Heart right ventricle (tissue), 16 donors: ENCODE measurements around the gene PAPSS1. TPM values are rescaled to one million over a fixed set of nuclear protein-coding genes. Genes with fewer than 3 reads are reported as not detected.
A peak's percentile ranks its signal among the peaks of the same experiment; 100 is the strongest.

Source experiments
- ATAC-seq, 8 donors: fragments of 200-7000 bp; cut with Tn5 transposase; one replicate each; pipeline ENCODE4 v1.9.1; 2020; ENCODE audit warnings: mild to moderate bottlenecking in 8 of 8, moderate library complexity in 8 of 8, moderate number of reproducible peaks in 1 of 8
- DNase-seq, 2 donors: peaks; one replicate each; pipeline ENCODE4 v3.0.0-alpha.2; 2020
- H3K27ac ChIP-seq, 10 donors: fragments of 200-600 bp; sonication (generic) in 2 of 10; one replicate each; pipeline versions ENCODE4 v1.5.0 to v1.8.0; 2020 to 2022; ENCODE audit warnings: mild to moderate bottlenecking in 3 of 10
- H3K27me3 ChIP-seq, 7 donors: fragments of 200-600 bp; one replicate each; pipeline ENCODE4 v1.8.0; 2021 to 2022; ENCODE audit warnings: mild to moderate bottlenecking in 2 of 7
- H3K36me3 ChIP-seq, 9 donors: fragments of 200-600 bp; sonication (generic) in 1 of 9; one replicate each; pipeline versions ENCODE4 v1.5.0 to v1.8.0; 2020 to 2022; ENCODE audit warnings: mild to moderate bottlenecking in 2 of 9
- H3K4me1 ChIP-seq, 9 donors: fragments of 200-600 bp; sonication (generic) in 1 of 9; one replicate each; pipeline versions ENCODE4 v1.5.0 to v1.8.0; 2020 to 2022; ENCODE audit warnings: mild to moderate bottlenecking in 4 of 9
- H3K4me3 ChIP-seq, 10 donors: fragments of 200-600 bp; sonication (generic) in 2 of 10; one replicate each; pipeline versions ENCODE4 v1.5.0 to v1.8.0; 2020 to 2022; ENCODE audit warnings: mild to moderate bottlenecking in 7 of 10, moderate library complexity in 2 of 10
- H3K9me3 ChIP-seq, 11 donors: fragments of 200-600 bp in 10 of 11; sonication (generic) in 2 of 11; one replicate each; pipeline versions ENCODE4 v1.5.0 to v1.8.0; 2013 to 2022; ENCODE audit warnings: mild to moderate bottlenecking in 2 of 11, control low read depth in 1 of 11, moderate library complexity in 1 of 11
- WGBS, 2 donors: extraction: QIAGEN DNeasy Blood & Tissue Kit; methylation state at CpG; one replicate each; pipeline ENCODE4 v1.1.7; 2013; ENCODE audit warnings: inconsistent platforms in 1 of 2; 5-methylcytosine and 5-hydroxymethylcytosine counted together
- intact Hi-C, 10 donors: fragments of 100-400 bp; cut with DNase I; formaldehyde crosslinking; loops; one replicate each; pipeline versions ENCODE4 v1.11.1 to v1.14.2; 2022
- polyA plus RNA-seq, 2 donors: library from polyadenylated mRNA; stranded (reverse); fragments of 200-250 nt; gene quantifications; one replicate each; pipeline ENCODE4 v1.2.3, GENCODE V29; 2013
- total RNA-seq, 10 donors: library from RNA; stranded (reverse); fragmentation: NEBNext Ultra II Directional in 3 of 10; extraction: Animal tissue kit (Norgen Biotek cat#: 25700) in 3 of 10; gene quantifications; one replicate each; pipeline versions ENCODE4 v1.2.1 to v1.2.4, GENCODE V29; 2021 to 2023
- TF ChIP-seq, protein P1 (sequence below), 9 donors: fragments of 200-600 bp; sonication (generic) in 2 of 9; IDR thresholded peaks; one replicate each; pipeline versions ENCODE4 v1.5.0 to v1.8.0; 2021 to 2022; ENCODE audit warnings: antibody characterized with exemption in 9 of 9, mild to moderate bottlenecking in 5 of 9, moderate library complexity in 1 of 9
- donor health status: Arrhythmogenic right ventricular cardiomyopathy.
- donor health status: ischemic (EF 13 %, LVEDD 7.1; RV severe dilation, severe dysfunction).
- donor health status: healthy with polysubstance abuse.
- donor health status: DM: no; HTN: yes; CAD: no.
- donor health status: DM: no; HTN: no; CAD: no.
- donor health status: ischemic (EF 25% LVEDD 6.9; RV normal size, moderate dysfunction).
- donor health status: ischemic (EF 25% LVEDD 5.7; RV mildly dilated, moderate dysfunction).
- donor health status: healthy.
- donor health status: DM: yes; HTN: yes; CAD: no.
- donor health status: Ischemic cardiomyopathy.
- donor health status: ischemic (EF 35%, LVEDD 5.7; RV mildly dilated, moderate dysfunction).
- donor health status: nonischemic (EF 11% LVEDD 7.7; RV severe dilation, severe dysfunction).
- donor health status: DM: yes; HTN: yes; CAD: no.
- donor health status: PGD.
- donor health status: ischemic (EF 29% LVEDD 5.4; RV normal size, mild dysfunction).
- donor health status: nonischemic (EF 23%, LVEDD 6.1; RV moderate dilation, normal function).

PAPSS1 gene
- total and polyA plus RNA-seq, 12 donors: 6.9 to 18.9 (median 10.7) TPM

DNA sequence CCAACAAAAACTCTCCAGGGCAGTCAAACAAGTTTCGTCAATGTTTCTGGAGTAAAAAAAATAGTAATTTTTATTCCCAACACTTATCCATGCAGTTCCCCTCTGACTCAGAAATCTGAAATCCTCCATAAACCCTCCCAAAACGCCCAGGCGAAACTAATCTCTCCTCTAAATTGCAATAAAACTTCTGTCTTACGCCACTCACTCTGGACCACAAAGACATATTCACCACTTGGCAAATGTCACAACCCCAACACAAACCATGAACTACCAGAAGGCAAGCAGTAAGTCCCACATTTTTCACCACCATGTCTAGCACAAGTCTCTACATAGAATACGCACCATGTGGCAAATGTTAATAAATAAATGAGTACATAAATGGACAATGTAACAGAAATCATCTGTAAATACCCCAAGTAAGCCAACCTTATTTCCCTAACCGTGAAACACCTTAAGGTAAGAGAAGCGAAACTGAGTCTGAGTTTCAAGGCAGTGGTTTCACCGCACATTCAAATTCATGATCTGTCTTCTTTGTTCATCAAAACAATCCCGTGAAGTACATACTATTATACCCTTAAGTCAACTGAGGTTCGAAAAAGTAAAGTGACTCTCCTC lies 1.6 kb downstream of the PAPSS1 start:
- no peaks in the 10 kb centered on the region for H3K9me3 ChIP-seq
- no peak for DNase-seq
- H3K4me3 ChIP-seq: peak overlapping the region in 6 of 10 donors; percentile 83 to 100 (median 98)
- no peak for ATAC-seq
- intact Hi-C loops: loop anchor here in 1 of 10 donors (10.0 kb wide), 1 partner anchor 906 kb away; the partner anchor contains the start of gene RPL34
- WGBS, 2 donors: 92 to 93% methylated on average over 10 of the region's 10 CpGs
- H3K4me1 ChIP-seq: peaks cover 0 to 34% (median 14%) of the 10 kb centered on the region in 9 donors
- TF ChIP-seq, protein P1, sequence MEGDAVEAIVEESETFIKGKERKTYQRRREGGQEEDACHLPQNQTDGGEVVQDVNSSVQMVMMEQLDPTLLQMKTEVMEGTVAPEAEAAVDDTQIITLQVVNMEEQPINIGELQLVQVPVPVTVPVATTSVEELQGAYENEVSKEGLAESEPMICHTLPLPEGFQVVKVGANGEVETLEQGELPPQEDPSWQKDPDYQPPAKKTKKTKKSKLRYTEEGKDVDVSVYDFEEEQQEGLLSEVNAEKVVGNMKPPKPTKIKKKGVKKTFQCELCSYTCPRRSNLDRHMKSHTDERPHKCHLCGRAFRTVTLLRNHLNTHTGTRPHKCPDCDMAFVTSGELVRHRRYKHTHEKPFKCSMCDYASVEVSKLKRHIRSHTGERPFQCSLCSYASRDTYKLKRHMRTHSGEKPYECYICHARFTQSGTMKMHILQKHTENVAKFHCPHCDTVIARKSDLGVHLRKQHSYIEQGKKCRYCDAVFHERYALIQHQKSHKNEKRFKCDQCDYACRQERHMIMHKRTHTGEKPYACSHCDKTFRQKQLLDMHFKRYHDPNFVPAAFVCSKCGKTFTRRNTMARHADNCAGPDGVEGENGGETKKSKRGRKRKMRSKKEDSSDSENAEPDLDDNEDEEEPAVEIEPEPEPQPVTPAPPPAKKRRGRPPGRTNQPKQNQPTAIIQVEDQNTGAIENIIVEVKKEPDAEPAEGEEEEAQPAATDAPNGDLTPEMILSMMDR (IDR thresholded peaks at IDR 0.05): no peak
- no peaks in the 10 kb centered on the region for H3K27me3 ChIP-seq
- no peaks in the 10 kb centered on the region for H3K36me3 ChIP-seq
- peak overlapping the region in 1 of 10 donors; percentile 18 for H3K27ac ChIP-seq

DNA sequence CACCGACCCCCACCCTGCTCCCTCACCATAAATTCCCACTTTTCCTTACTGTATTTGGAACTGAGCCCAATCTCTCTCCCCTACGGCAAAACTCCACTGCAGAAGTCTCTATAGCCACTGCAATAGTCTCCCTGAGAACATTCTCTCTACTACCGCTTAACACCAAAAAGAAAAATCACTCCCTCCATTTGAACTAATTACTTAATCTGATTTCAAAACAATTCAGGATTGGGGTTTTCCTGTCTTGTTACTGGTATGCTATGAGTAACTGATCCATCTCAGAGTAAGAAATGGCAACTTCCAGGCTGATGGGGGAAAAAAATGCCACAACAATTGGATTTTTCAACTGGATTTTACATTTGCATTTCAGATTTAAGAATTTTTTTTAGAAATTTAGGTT lies 5.8 kb downstream of the PAPSS1 start:
- DNase-seq: no peak
- Histone ChIP-seq H3K9me3 (peaks cover 0 to 6% (median 0%) of the 10 kb centered on the region in 11 donors), H3K27ac (no peak overlapping the region), H3K4me3 (no peak overlapping the region), H3K36me3 (no peaks in the 10 kb centered on the region), H3K4me1 (peaks cover 0 to 51% (median 9%) of the 10 kb centered on the region in 9 donors), H3K27me3 (no peaks in the 10 kb centered on the region)
- ATAC-seq: no peak
- intact Hi-C loops: loop anchor here in 1 of 10 donors (10.0 kb wide), 1 partner anchor 911 kb away; the partner anchor contains the start of gene RPL34
- 73 to 81% methylated on average over 3 of the region's 3 CpGs for WGBS, 2 donors
- TF ChIP-seq, protein P1 (IDR thresholded peaks at IDR 0.05): no peak

DNA sequence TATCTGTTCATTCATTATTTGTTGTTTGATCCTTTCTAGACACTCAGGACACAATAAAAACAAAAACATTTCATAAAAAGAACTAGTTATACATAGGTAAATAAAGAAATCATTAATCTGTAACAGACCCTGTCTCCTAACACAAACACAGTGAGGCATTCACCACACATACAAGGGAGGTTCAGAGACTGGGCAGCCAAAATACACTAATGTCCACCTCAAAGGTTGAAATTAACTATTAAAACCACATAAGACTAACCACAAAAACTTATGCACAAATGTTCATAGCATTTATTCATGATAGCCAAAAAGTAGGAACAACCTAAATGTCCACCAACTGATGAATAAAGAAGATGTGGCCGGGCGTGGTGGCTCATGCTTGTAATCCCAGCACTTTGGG lies 7.8 kb downstream of the PAPSS1 start:
- peaks cover 0 to 17% (median under 1%) of the 10 kb centered on the region in 11 donors for H3K9me3 ChIP-seq
- 96 to 98% methylated on average over 2 of the region's 2 CpGs for WGBS, 2 donors
- H3K27ac ChIP-seq: no peak overlapping the region
- no peak overlapping the region for H3K4me3 ChIP-seq
- TF ChIP-seq, protein P1 (IDR thresholded peaks at IDR 0.05): no peak
- peaks cover 0 to 47% (median 0%) of the 10 kb centered on the region in 9 donors for H3K4me1 ChIP-seq
- no peaks in the 10 kb centered on the region for H3K27me3 ChIP-seq
- intact Hi-C loops: loop anchor here in 1 of 10 donors (10.0 kb wide), 1 partner anchor 913 kb away; the partner anchor contains the start of gene RPL34
- no peak for ATAC-seq
- no peak for DNase-seq
- H3K36me3 ChIP-seq: no peaks in the 10 kb centered on the region

DNA sequence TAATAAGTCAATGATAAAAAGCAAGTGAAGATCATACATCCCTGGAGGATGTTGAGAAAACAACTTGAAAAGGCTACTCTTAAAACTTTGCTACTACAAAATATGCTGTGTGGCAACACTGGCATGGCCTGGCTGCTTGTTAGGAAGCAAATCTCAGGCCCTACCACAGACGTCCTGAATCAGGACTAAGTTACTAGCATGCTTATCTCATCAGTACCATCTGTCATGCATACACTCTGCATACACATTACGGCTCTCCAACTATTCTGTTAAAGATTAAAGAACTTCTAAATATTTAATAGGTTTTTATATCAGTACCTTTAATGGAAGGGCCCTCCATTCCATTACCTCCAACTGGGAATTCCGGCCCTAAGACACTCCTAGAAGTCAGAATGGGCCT lies 8.2 kb downstream of the PAPSS1 start:
- peaks cover 0 to 21% (median 5%) of the 10 kb centered on the region in 11 donors for H3K9me3 ChIP-seq
- DNase-seq: no peak
- no peaks in the 10 kb centered on the region for H3K27me3 ChIP-seq
- no peak for ATAC-seq
- WGBS, 2 donors: 81 to 83% methylated on average over 3 of the region's 3 CpGs
- H3K4me3 ChIP-seq: no peak overlapping the region
- H3K4me1 ChIP-seq: peaks cover 0 to 47% (median 0%) of the 10 kb centered on the region in 9 donors
- TF ChIP-seq, protein P1 (IDR thresholded peaks at IDR 0.05): no peak
- intact Hi-C loops: loop anchor here in 1 of 10 donors (10.0 kb wide), 1 partner anchor 913 kb away; the partner anchor contains the start of gene RPL34
- H3K36me3 ChIP-seq: no peaks in the 10 kb centered on the region
- H3K27ac ChIP-seq: no peak overlapping the region
